HG02852 (cell line): ENCODE results near the gene DTNB.
"Not testable (repeated sequence)": the region's sequence is repeated elsewhere in the genome, so short reads cannot be mapped to it uniquely, and the experiment has no call there.

Experiments used
- ATAC-seq: cut with Tn5 transposase; IDR thresholded peaks from one replicate; pipeline ENCODE4 v1.9.1; 2021; ENCODE audit warnings: mild to moderate bottlenecking, moderate library complexity; ENCODE audit not compliant: unreplicated experiment

Gene DTNB

GRCh38 chr2:25549571-25549970, 123.8 kb downstream of the DTNB start:
- ATAC-seq: not testable (repeated sequence)

- no peak for ATAC-seq
Observed at GRCh38 chr2:25548601-25549000, 124.8 kb downstream of the DTNB start.

GRCh38 chr2:25546852-25547251, 126.5 kb downstream of the DTNB start:
- ATAC-seq: no peak

GRCh38 chr2:25545899-25546298, 127.5 kb downstream of the DTNB start:
- no peak for ATAC-seq

- ATAC-seq: no peak
Observed at GRCh38 chr2:25544445-25544844, 128.9 kb downstream of the DTNB start.

- no peak for ATAC-seq
Observed at GRCh38 chr2:25543939-25544338, 129.4 kb downstream of the DTNB start.

GRCh38 chr2:25541378-25541777, 132.0 kb downstream of the DTNB start:
- no peak for ATAC-seq

GRCh38 chr2:25539136-25539535, 134.2 kb downstream of the DTNB start:
- no peak for ATAC-seq

GRCh38 chr2:25537526-25537925, 135.9 kb downstream of the DTNB start:
- no peak for ATAC-seq

- not testable (repeated sequence) for ATAC-seq
Observed at GRCh38 chr2:25535411-25536289, 137.7 kb downstream of the DTNB start.

GRCh38 chr2:25534937-25535336, 138.4 kb downstream of the DTNB start:
- ATAC-seq: not testable (repeated sequence)

- ATAC-seq: no peak
Observed at GRCh38 chr2:25534455-25534854, 138.9 kb downstream of the DTNB start.

GRCh38 chr2:25533771-25534170, 139.6 kb downstream of the DTNB start:
- not testable (repeated sequence) for ATAC-seq

- no peak for ATAC-seq
Observed at GRCh38 chr2:25532521-25532920, 140.9 kb downstream of the DTNB start.

- ATAC-seq: no peak
Observed at GRCh38 chr2:25529034-25529433, 144.3 kb downstream of the DTNB start.

GRCh38 chr2:25528173-25528572, 145.2 kb downstream of the DTNB start:
- ATAC-seq: no peak

- no peak for ATAC-seq
Observed at GRCh38 chr2:25524507-25524906, 148.9 kb downstream of the DTNB start.

GRCh38 chr2:25523060-25523459, 150.3 kb downstream of the DTNB start:
- no peak for ATAC-seq

GRCh38 chr2:25521665-25522387, 151.6 kb downstream of the DTNB start:
- ATAC-seq: peak; percentile 65

- no peak for ATAC-seq
Observed at GRCh38 chr2:25521126-25521525, 152.3 kb downstream of the DTNB start.

GRCh38 chr2:25517701-25518100, 155.7 kb downstream of the DTNB start:
- ATAC-seq: no peak

- ATAC-seq: peak; percentile 60
Observed at GRCh38 chr2:25514043-25514637, 159.2 kb downstream of the DTNB start.
